A673 (cell line): Measurements from ENCODE around the gene TIGD3. TPM values are rescaled to one million over a fixed set of nuclear protein-coding genes. Genes with fewer than 3 reads are reported as not detected.

ENCODE experiments used
- BruUV-seq: library from RNA; stranded (reverse); fragments of 400-500 nt; replicated peaks from 2 replicates; lab custom pipeline; 2021; lab: Mats Ljungman, UMichigan
- CTCF ChIA-PET: fragments of 300-600 bp; sonication (Branson Sonifier 250); formaldehyde crosslinking; loops from one replicate; lab custom pipeline; 2022; ENCODE audit warnings: antibody characterized with exemption; lab: Charles Lee
- POLR2A ChIA-PET: fragments of 300-600 bp; sonication (Branson Sonifier 250); formaldehyde crosslinking; loops from one replicate; lab custom pipeline; 2022; ENCODE audit warnings: antibody characterized with exemption; ENCODE audit not compliant: low non-redundant PET; lab: Charles Lee
- DNase-seq: peaks from one replicate; pipeline ENCODE4 v3.0.0-alpha.2; 2015; ENCODE audit warnings: low spot score
- H3K27ac ChIP-seq: fragments of 200-600 bp; sonication (generic); 2 replicates; pipeline ENCODE4 v1.5.1; 2016; ENCODE audit warnings: mixed run types, low read depth, mild to moderate bottlenecking, mixed read lengths, antibody characterized with exemption, low read length; ENCODE audit not compliant: poor library complexity, severe bottlenecking
- H3K27me3 ChIP-seq: fragments of 200-600 bp; sonication (generic); replicated peaks from 2 replicates; pipeline ENCODE4 v1.6.1; 2017; ENCODE audit warnings: mixed run types, low read depth, mild to moderate bottlenecking, mixed read lengths, antibody characterized with exemption, low read length; ENCODE audit not compliant: insufficient read depth, poor library complexity
- H3K36me3 ChIP-seq: fragments of 200-600 bp; sonication (generic); 2 replicates; pipeline ENCODE4 v1.6.1; 2016; ENCODE audit warnings: mixed run types, mild to moderate bottlenecking, mixed read lengths, antibody characterized with exemption, low read length; ENCODE audit not compliant: insufficient read depth, poor library complexity, severe bottlenecking
- H3K4me1 ChIP-seq: fragments of 200-600 bp; sonication (generic); 2 replicates; pipeline ENCODE4 v1.6.1; 2017; ENCODE audit warnings: mixed run types, mild to moderate bottlenecking, mixed read lengths, antibody characterized with exemption, low read length; ENCODE audit not compliant: insufficient read depth, poor library complexity, severe bottlenecking
- H3K4me3 ChIP-seq: fragments of 200-600 bp; sonication (generic); 2 replicates; pipeline ENCODE4 v1.5.1; 2016; ENCODE audit warnings: low read depth, mixed run types, mild to moderate bottlenecking, mixed read lengths, low read length; ENCODE audit not compliant: poor library complexity, severe bottlenecking
- H3K9me3 ChIP-seq: fragments of 200-600 bp; sonication (generic); 2 replicates; pipeline ENCODE4 v1.6.1; 2016; ENCODE audit warnings: mixed run types, low read depth, mild to moderate bottlenecking, mixed read lengths, antibody characterized with exemption, low read length; ENCODE audit not compliant: poor library complexity, severe bottlenecking
- EZH2 ChIP-seq: fragments of 200-600 bp; sonication (generic); IDR thresholded peaks from 2 replicates; pipeline ENCODE4 v1.6.1; 2017; ENCODE audit warnings: borderline replicate concordance, low read depth, mild to moderate bottlenecking, mixed read lengths, antibody characterized with exemption, low read length; ENCODE audit not compliant: poor library complexity, severe bottlenecking
- intact Hi-C: fragments of 100-400 bp; cut with micrococcal nuclease; formaldehyde crosslinking; loops from one replicate; pipeline ENCODE4 v1.10.0; 2022; ENCODE audit not compliant: unreplicated experiment
- total RNA-seq: library from RNA; stranded (reverse); gene quantifications from 2 replicates; pipeline ENCODE4 v1.2.3, GENCODE V29; 2021
- TF ChIP-seq, protein P1 (sequence below): fragments of 300-800, 200-600 bp; sonication (generic); conservative IDR thresholded peaks from 2 replicates; pipeline ENCODE4 v1.5.1; 2017; ENCODE audit warnings: low read depth, mild to moderate bottlenecking, antibody characterized with exemption, low read length, moderate library complexity, mixed read lengths

Gene TIGD3
- total RNA-seq, 1 experiment from 2014 or later: 2.3 TPM

- DNase-seq: no peak
- no peaks in the 10 kb centered on the region for H3K27me3 ChIP-seq
- no peaks in the 10 kb centered on the region for H3K9me3 ChIP-seq
- no peak overlapping the region for H3K27ac ChIP-seq
- ChIA-PET POLR2A (no interaction called here), CTCF (no interaction called here)
- no TSS peak for BruUV-seq
- intact Hi-C loops: no loop called here
- H3K4me1 ChIP-seq: no peaks in the 10 kb centered on the region
- TF ChIP-seq, protein P1, sequence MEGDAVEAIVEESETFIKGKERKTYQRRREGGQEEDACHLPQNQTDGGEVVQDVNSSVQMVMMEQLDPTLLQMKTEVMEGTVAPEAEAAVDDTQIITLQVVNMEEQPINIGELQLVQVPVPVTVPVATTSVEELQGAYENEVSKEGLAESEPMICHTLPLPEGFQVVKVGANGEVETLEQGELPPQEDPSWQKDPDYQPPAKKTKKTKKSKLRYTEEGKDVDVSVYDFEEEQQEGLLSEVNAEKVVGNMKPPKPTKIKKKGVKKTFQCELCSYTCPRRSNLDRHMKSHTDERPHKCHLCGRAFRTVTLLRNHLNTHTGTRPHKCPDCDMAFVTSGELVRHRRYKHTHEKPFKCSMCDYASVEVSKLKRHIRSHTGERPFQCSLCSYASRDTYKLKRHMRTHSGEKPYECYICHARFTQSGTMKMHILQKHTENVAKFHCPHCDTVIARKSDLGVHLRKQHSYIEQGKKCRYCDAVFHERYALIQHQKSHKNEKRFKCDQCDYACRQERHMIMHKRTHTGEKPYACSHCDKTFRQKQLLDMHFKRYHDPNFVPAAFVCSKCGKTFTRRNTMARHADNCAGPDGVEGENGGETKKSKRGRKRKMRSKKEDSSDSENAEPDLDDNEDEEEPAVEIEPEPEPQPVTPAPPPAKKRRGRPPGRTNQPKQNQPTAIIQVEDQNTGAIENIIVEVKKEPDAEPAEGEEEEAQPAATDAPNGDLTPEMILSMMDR: no peak
- H3K36me3 ChIP-seq: no peaks in the 10 kb centered on the region
- H3K4me3 ChIP-seq: no peak overlapping the region
Observed at GRCh38 chr11:65375012-65375411, 20.5 kb downstream of the TIGD3 start.

DNA sequence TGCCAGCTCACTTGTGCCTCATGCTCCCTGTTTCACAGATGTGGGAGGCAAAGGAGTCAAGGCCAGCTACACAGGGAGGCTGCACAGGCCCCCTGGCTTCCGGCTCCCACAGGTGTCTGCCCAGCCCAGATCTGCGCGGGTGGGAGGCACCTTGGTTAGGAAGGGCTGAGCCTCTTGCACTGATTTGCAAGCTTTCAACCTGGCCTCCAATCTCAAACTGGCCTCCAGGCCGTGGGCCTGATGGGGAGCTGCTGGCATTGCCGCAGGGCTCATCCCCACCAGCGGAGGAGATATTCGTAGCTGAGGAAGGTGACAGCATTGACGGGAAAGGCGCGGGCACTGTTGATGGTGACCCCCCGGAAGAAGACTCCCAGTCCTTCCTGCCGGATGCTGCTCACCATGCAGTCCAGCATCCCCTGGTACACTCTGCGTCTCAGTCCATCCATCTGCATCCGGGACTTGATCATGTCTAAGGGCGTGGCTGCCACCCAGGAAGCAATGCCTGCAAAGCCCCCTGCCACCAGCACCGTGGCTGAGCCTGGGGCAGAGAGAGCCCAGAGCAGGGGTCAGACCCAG lies 21.7 kb downstream of the TIGD3 start:
- intact Hi-C loops: no loop called here
- H3K36me3 ChIP-seq: no peaks in the 10 kb centered on the region
- ChIA-PET CTCF (interaction anchor here (0.6 to 0.7 kb wide), 2 partner anchors 10 to 388 kb away, joined by 4 to 10 read pairs; partner anchors contain the start of gene FRMD8), POLR2A (interaction anchor here (0.7 kb wide), 1 partner anchor 130 kb away, joined by 7 read pairs; no protein-coding TSS in a partner anchor)
- H3K9me3 ChIP-seq: no peaks in the 10 kb centered on the region
- TF ChIP-seq, protein P1: no peak
- TF ChIP-seq EZH2: no peak
- H3K27ac ChIP-seq: no peak overlapping the region
- BruUV-seq: no TSS peak
- no peak overlapping the region for H3K4me3 ChIP-seq
- H3K27me3 ChIP-seq: no peaks in the 10 kb centered on the region
- no peaks in the 10 kb centered on the region for H3K4me1 ChIP-seq
- DNase-seq: no peak

GRCh38 chr11:65377036-65377435 lies 22.5 kb downstream of the TIGD3 start:
- TF ChIP-seq, protein P1: no peak
- no peak for TF ChIP-seq EZH2
- Histone ChIP-seq H3K4me3 (no peak overlapping the region), H3K27ac (no peak overlapping the region), H3K9me3 (no peaks in the 10 kb centered on the region), H3K36me3 (no peaks in the 10 kb centered on the region), H3K27me3 (no peaks in the 10 kb centered on the region), H3K4me1 (peaks cover 6% of the 10 kb centered on the region)
- POLR2A ChIA-PET: no interaction called here
- CTCF ChIA-PET: no interaction called here
- no peak for DNase-seq
- intact Hi-C loops: no loop called here
- no TSS peak for BruUV-seq
